Suprapubic skin (tissue), 3 donors: ENCODE measurements around the gene STAG1.

Experiments used
- CTCF ChIP-seq, 2 donors: fragments of 200-600 bp in 1 of 2; fragments of 450-650 bp in 1 of 2; sonication (generic) in 1 of 2; IDR thresholded peaks; one replicate each; pipeline ENCODE4 v1.5.1; 2016 to 2019; ENCODE audit warnings: antibody characterized with exemption in 2 of 2, mild to moderate bottlenecking in 1 of 2, moderate library complexity in 1 of 2
- POLR2AphosphoS5 ChIP-seq, 3 donors: sonication (generic); formaldehyde crosslinking; IDR thresholded peaks; one replicate each; pipeline ENCODE4 v1.6.1; 2017; ENCODE audit warnings: antibody characterized with exemption in 3 of 3

- no peak for TF ChIP-seq CTCF (IDR thresholded peaks at IDR 0.05)
- no peak for TF ChIP-seq POLR2AphosphoS5 (IDR thresholded peaks at IDR 0.05)
Observed at GRCh38 chr3:136428167-136428566, 324.0 kb downstream of the STAG1 start.
